ENCODE data around the gene CZIB.

The CZIB gene

DNA sequence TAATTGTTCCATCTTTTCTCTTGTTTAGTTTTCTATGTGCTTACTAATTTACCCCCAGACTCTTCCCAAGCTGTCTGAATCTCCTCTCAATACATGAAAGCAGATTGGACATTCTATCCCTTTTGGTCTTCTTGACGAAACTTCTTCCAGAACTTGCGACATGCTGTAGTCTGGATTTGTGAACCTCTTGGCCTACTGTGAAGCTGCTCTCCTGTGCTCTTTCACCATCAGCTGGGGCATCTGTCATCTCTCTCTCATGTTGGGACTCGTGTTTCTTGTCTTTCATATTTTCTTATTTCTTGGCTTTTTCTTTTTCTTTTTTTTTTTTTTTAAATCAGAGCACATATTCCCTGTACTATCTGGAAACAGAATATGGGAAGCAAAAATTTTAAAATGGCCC, 17.0 kb downstream of the CZIB start:
- H3K27me3 ChIP-seq (ENCODE audit: insufficient read depth, low read depth, severe bottlenecking) = no peaks in the 10 kb centered on the region
- peaks cover 19% of the 10 kb centered on the region for H3K9me3 ChIP-seq (ENCODE audit: severe bottlenecking)
- H3K4me3 ChIP-seq (ENCODE audit: low read depth, low read length) = no peak overlapping the region
- no peak for DNase-seq
- TF ChIP-seq, protein P1, sequence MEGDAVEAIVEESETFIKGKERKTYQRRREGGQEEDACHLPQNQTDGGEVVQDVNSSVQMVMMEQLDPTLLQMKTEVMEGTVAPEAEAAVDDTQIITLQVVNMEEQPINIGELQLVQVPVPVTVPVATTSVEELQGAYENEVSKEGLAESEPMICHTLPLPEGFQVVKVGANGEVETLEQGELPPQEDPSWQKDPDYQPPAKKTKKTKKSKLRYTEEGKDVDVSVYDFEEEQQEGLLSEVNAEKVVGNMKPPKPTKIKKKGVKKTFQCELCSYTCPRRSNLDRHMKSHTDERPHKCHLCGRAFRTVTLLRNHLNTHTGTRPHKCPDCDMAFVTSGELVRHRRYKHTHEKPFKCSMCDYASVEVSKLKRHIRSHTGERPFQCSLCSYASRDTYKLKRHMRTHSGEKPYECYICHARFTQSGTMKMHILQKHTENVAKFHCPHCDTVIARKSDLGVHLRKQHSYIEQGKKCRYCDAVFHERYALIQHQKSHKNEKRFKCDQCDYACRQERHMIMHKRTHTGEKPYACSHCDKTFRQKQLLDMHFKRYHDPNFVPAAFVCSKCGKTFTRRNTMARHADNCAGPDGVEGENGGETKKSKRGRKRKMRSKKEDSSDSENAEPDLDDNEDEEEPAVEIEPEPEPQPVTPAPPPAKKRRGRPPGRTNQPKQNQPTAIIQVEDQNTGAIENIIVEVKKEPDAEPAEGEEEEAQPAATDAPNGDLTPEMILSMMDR (IDR thresholded peaks at IDR 0.05; ENCODE audit: low read depth, low read length) = no peak
- no peak overlapping the region for H3K27ac ChIP-seq
- peaks cover 37% of the 10 kb centered on the region for H3K36me3 ChIP-seq

DNA sequence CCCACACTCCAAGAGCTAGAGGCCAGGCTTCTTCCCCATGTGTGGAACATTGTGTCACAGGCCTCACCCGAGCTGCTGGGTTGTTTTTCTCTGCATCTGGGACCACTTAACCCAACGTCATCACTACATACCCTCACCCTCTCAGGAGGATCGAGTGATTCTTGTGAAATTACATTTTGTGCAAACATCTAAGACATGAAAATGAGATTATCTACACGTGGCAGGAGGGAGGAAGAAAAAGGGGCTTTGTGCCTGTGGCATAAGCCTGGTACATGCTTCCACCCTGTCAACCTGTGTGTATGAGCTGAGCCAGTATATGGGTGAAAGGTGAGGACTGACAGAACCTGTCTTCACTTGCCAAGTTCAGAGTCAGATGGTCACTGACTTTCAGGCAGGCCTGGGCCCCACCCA, 22.2 kb downstream of the CZIB start:
- no peak overlapping the region for H3K27ac ChIP-seq
- TF ChIP-seq, protein P1 (IDR thresholded peaks at IDR 0.05; ENCODE audit: low read depth, low read length) = no peak
- peaks cover 10% of the 10 kb centered on the region for H3K36me3 ChIP-seq
- H3K27me3 ChIP-seq (ENCODE audit: insufficient read depth, low read depth, severe bottlenecking) = no peaks in the 10 kb centered on the region
- H3K9me3 ChIP-seq (ENCODE audit: severe bottlenecking) = no peaks in the 10 kb centered on the region
- no peak overlapping the region for H3K4me3 ChIP-seq (ENCODE audit: low read depth, low read length)
- no peak for DNase-seq

DNA sequence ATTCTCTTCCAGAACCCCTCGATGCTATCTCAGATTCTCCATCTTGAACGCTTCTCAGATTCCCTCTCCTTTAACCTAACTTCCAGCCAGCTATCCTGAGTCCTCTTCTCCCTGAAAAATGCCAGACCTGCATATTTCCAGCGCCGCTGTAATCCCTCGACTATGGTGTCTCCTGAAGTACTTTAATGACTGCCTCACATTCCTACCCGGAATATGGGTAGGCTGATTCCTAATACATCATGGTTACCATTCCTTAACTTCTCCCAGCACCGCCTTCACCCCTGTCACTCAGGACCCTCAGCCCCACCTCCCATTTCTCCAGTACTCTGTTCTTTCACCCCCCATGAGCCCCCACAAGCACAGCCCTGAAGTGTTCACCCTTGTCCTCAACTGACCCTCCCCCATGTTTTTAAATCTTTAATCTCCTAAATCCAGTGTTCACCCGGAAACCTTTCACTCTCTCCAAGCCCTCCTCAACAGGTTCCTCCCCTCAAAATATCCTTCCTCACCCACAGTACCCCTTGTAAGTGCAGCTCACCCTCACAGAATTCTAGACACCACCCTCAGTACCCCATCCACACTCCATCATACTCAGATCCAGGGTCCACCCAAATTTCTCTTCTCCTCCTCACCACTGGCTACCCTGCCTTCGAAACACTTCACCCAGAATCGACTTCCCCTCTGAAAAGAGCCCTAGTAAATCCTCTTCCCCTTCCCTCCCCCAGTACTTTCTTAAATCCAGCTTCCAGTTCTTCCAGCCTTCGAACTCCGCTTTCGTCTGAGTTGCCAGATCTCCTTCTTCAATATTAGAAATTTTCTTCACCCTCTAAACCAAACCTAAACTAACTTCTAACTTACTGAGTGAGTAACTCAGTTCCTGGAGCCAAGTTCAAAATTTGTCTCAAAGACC, 22.9 kb downstream of the CZIB start:
- TF ChIP-seq, protein P1 (IDR thresholded peaks at IDR 0.05; ENCODE audit: low read depth, low read length) = no peak
- Histone ChIP-seq H3K9me3 (ENCODE audit: severe bottlenecking) (no peaks in the 10 kb centered on the region), H3K27me3 (ENCODE audit: insufficient read depth, low read depth, severe bottlenecking) (no peaks in the 10 kb centered on the region), H3K4me3 (ENCODE audit: low read depth, low read length) (peak overlapping the region; percentile 52), H3K27ac (peak overlapping the region; percentile 80), H3K36me3 (peaks cover 3% of the 10 kb centered on the region)
- DNase-seq = no peak

DNA sequence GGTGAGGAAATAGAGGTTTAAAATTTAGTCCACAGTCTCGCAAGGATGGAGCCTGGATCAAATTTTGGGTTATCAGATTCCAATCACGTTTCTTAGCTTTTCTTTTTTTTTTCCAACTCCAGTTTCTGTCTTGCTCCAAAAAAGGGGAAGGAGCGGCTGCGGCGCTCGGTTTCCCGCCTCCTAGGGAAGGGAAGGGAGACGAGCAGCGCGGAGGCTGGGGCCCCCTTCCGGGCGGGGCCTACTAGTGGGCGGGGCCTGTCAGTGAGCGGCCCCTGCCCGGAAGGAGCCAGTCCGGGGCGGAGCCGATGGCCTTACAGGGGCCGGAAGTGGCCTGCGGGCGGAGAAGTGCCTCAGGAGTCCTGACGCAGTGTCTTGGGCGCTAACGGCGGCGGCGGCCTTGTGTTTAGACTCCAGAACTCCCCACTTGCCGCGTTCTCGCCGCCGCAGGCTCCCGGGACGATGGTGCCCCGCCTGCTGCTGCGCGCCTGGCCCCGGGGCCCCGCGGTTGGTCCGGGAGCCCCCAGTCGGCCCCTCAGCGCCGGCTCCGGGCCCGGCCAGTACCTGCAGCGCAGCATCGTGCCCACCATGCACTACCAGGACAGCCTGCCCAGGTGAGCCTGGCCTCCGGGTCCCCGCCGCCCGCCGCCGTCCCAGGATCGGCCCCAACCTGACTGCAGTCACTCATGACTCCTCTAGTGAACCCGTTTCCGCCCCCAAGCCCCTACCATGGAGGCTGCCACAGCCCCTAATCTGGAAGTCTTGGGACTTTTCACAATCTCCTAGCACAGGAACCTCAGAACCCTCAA, 23.7 kb downstream of the CZIB start, which contains the start of gene CPT2:
Gene CPT2 (plus strand): TSS at position 340 of the 806 bp plus-strand sequence. CDS start 120 bp downstream, at position 460.
- Histone ChIP-seq H3K27ac (peak within 1 kb of the TSS; percentile 80), H3K36me3 (no peaks in the 10 kb centered on the region; the same call in 1 of the 2 replicates), H3K9me3 (ENCODE audit: severe bottlenecking) (no peaks in the 10 kb centered on the region), H3K27me3 (ENCODE audit: insufficient read depth, low read depth, severe bottlenecking) (no peaks in the 10 kb centered on the region), H3K4me3 (ENCODE audit: low read depth, low read length) (peak within 1 kb of the TSS; percentile 52)
- TF ChIP-seq, protein P1 (IDR thresholded peaks at IDR 0.05; ENCODE audit: low read depth, low read length) = no peak
- peak; percentile 93 for DNase-seq

DNA sequence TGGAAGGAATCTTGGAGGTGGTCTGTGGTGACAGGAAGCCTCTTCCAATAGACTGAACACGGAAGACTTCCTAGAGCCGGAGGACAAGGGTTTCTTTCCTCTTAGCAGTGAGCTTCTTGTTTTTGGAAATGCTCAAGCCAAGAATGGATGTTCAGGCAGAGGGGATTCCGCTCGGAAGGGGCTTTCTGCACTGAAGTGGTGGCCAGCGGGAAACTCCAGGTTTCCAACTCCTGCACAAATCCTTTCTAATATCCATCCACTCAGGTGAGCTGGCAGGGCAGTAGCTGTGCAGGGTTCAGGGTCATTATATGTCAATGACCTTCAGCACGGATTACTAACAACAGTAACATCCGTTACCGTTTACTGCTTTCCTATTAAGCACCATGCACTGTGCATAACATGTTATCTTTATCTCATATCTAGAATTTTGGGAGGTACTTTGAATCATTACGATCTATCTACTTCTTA, 24.4 kb downstream of the CZIB start:
- H3K27ac ChIP-seq = peak overlapping the region; percentile 80
- TF ChIP-seq, protein P1 (IDR thresholded peaks at IDR 0.05; ENCODE audit: low read depth, low read length) = no peak
- no peak for DNase-seq
- peak overlapping the region; percentile 52 for H3K4me3 ChIP-seq (ENCODE audit: low read depth, low read length)
- no peaks in the 10 kb centered on the region for H3K27me3 ChIP-seq (ENCODE audit: insufficient read depth, low read depth, severe bottlenecking)
- no peaks in the 10 kb centered on the region; the same call in 1 of the 2 replicates for H3K36me3 ChIP-seq
- no peaks in the 10 kb centered on the region for H3K9me3 ChIP-seq (ENCODE audit: severe bottlenecking)
